HuH-7.5 (cell line): Measurements from ENCODE around the gene S1PR1.

Experiments used
- DNase-seq: peaks from one replicate; pipeline ENCODE4 v3.0.0; 2011; ENCODE audit warnings: low spot score

The S1PR1 gene

GRCh38 chr1:101245246-101245927 lies 8.6 kb downstream of the S1PR1 start:
- DNase-seq: no peak

DNA sequence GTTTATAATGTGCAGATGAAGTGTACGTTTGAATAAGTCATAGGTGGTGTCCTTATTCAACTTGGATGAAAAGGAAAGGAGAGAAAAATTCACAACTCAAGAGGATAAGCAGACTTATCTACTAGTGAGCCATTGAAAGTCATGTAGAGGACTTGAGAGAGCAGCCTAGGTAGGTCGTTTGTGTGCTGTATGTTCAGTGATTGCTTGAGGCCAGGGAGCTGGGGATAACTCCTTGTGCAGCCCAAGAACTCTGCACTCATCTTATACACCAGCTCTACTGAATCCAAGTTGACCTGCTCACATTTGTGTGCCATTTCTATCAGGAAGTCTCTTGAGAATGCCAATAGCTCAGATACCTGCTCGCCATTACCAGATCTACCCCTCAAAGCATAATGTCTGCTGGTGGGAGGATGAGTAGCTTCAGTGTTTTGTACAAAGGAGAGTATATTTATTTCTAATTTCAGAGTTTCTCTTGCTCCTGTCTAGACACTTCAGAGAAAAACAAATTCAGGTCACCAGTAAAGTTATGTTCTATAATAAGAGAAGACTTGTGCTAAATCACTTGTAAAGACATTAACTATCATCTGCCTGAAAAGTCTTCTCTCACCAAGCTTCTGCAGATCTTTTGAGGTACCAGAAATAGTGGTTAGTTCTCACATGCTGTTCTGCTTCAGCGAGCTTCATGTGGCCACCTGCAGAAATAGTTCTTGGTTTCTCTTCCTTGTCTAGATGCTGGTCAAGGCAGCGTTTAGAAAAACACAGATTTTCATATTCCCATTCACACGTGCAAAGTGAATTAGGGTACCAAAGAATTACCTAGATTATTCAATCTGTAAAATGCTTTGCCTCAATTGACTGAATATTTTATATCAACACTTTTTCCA lies 10.8 kb downstream of the S1PR1 start:
- DNase-seq: no peak

DNA sequence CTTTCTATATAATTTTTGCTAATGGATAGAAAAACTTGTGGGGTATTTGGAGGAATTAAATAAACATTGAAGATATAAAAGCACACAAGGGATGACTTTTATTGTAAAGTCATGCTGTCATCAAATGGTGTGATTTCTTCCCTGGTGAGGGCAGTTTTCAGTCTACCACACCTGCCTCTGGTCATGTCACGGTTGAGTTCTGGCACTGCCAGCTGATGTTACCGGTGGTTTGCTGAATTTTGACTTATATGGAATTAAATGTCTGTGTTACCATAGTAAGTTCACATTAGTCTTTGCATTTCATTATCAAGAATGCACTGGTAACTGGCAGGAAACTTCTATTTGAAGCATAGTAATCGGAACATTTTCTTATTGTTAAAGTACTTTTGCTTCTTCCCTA lies 13.4 kb downstream of the S1PR1 start:
- no peak for DNase-seq

- no peak for DNase-seq
These were observed 13.9 kb downstream of the S1PR1 start for GRCh38 chr1:101250656-101251272.

GRCh38 chr1:101251504-101251903 lies 14.7 kb downstream of the S1PR1 start:
- no peak for DNase-seq

- DNase-seq: no peak
These were observed 17.3 kb downstream of the S1PR1 start for GRCh38 chr1:101253976-101254674.

GRCh38 chr1:101257500-101258325 lies 20.9 kb downstream of the S1PR1 start:
- no peak for DNase-seq

- DNase-seq: no peak
These were observed 22.9 kb downstream of the S1PR1 start for GRCh38 chr1:101259744-101260148.

DNA sequence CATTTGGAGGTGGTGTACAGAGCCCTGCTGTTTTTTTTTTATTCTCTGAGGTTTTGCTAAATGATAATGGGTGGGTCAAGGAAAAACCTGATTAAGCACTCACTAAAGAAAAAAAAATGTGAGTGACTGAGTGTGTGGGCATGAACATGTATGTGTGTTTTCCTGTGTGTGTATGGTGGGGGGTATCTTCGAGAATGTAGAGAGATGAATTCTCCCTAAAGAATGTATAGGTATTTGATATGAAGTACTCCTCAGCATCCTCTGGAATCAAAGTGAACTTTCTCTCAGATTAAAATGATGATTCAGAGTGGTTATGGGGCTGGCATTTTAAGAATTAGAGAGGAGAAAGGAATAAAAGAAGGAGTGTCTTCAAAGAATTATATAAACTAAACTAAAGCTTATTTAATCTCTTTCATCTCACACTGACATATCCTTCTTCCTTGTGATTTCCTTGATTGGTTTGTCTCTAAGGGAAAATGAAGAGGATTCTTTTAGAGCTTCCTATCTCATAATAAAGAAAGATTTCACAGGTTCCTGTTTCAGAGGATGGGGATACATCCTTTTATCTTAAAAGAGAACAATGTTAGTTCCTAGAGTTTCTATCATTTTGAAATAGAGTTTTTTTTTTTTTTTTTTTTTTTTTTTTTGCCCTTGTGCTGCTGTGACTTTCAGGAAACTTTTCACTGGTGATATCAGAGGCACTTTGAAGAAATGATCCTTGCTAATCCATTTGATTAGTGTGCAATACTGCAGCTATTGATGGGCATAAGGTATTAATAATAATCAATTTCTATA lies 23.9 kb downstream of the S1PR1 start:
- no peak for DNase-seq

GRCh38 chr1:101261623-101262022 lies 24.8 kb downstream of the S1PR1 start:
- DNase-seq: no peak

DNA sequence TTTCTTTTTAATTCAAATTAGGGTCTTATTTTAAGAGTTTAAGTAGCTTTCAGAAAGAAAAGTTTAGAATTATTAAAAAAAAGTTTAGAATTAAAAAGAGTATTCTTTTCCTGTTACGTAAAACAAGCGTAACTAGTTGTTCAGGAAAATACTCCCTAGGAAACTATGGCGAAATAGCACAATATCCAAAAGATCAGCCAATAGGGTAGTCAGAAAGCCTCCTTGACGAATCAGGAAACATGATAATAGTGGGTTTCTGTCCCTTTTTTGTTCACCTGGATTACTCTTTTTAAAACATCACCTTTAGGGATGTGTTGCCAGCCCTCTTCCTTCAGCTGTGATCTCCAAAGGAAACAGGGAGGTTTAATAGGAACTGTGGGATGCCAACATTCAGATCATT lies 25.2 kb downstream of the S1PR1 start:
- DNase-seq: no peak

DNA sequence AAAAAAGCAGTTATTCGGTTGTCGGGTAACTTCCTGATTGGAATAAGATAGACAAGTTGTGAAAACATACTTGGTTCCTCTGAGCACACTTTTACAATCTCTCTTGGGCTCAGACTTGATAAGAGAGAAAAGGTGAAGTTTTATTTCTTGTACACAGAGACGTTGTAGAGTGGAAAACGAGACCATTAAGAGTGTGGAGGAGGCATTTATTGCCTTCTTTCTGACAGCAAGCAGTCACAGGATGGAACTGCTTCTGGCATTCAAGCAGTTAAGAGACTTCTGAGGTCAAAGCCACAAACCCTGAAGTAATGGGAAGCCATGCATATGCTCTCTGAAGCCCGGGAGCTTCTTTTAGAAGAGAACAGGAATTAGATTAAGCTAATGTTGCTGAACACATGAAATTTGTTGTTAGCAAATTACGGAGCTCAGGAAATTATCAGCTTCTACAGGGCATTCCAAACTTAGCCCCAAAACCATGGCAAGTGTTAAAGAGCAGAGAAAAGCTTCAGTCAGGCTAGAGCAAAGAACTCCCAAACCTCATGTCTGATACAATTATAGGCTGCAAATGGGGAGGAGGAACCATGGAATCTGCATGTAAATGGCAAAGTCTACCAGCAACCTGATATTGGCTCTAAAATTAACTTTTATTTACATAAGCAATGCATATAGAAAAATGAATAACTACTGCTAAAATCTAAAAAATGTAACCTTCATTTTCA lies 26.0 kb downstream of the S1PR1 start:
- DNase-seq: no peak

DNA sequence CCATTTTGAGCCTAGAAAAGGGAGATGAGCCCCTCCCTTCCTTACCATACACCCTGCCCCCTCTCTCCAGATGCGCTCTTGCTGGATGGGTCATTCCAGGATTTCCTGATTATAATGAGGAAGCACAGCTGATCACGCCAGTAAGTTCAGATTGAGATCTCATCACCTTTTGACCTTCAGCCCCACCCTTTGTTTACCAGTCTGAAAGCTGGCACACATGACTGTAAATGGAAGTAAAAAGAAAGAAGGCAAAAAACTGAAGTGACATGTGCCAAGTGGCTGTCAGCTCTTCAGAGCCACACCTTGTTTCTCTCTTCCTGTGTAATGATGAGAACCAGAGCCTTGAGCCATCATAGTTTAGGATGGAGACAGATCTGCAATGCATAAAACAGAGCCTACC lies 27.9 kb downstream of the S1PR1 start:
- DNase-seq: no peak

- DNase-seq: no peak
These were observed 28.9 kb downstream of the S1PR1 start for GRCh38 chr1:101265684-101266083.

DNA sequence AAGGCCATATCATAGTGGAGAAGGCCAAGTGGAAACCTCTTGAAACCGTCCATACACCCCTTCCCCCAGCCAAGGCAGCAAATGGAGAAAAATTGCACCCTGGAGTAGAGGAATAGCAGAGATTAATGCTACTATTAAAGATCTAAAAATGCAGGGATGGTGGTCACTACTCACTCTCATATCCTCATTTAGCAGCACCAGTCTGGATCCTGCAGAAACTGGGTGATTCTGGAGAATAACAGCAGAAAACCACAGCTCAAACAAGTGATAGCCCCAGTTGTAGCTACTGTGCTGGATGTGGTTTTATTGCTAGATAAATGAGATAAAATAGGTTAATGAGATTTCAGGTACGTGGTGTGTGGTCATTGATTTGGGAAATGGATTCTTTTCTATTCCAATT lies 30.3 kb downstream of the S1PR1 start:
- no peak for DNase-seq

DNA sequence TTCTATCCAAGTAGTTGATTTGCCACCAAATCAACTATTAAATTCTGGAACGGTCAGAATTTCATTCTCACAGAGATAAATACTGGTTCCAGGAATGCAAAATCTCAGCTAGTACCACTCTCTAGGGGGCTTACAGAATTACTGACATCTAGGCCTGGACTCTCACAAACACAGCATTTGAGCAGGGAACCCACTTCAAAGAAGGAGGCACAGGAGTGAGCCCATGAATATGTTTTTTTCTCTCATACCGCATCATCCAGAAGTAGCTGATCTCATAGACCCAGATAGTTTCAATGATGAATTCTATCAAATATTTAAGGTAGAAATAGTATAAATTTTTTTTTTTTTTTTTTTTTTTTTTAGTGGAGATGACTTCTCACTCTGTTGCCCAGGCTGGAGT lies 32.1 kb downstream of the S1PR1 start:
- no peak for DNase-seq

DNA sequence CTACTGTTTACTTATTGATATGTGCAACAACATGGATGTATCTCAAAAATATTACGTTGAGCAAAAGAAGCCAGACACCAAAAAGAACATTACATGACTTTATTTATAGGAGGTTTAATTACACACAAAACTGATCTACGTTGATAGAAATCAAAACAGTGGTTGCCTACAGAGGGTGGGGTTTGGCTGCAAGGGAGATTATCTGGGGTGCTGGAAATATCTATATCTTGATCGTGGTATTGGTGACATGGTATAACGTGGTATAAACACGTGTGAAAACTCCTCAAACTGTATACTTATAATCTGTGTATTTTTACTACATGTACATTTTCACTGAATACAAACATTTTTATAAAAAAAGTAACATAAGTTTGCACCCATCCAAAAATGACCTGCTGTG lies 38.9 kb downstream of the S1PR1 start:
- DNase-seq: no peak

GRCh38 chr1:101276818-101277217 lies 40.0 kb downstream of the S1PR1 start:
- DNase-seq: no peak

DNA sequence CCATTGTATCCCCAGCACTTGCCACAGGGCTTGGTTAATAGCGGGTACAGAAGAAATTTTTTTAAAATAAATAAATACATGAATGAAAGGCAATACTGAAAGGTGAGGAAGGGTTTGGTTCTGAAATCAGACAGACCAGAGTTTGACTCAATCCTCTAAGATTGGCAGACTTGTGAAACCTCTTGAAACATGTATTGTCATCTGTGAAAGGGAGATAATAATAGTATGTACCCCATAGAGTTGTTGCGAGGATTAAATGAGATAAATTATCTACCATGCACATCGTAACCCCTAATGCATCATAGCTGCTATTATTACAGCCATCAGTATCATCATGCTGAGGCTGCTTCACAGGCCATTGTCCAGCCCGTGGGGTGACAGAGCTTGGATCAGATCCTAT lies 41.4 kb downstream of the S1PR1 start:
- DNase-seq: no peak

DNA sequence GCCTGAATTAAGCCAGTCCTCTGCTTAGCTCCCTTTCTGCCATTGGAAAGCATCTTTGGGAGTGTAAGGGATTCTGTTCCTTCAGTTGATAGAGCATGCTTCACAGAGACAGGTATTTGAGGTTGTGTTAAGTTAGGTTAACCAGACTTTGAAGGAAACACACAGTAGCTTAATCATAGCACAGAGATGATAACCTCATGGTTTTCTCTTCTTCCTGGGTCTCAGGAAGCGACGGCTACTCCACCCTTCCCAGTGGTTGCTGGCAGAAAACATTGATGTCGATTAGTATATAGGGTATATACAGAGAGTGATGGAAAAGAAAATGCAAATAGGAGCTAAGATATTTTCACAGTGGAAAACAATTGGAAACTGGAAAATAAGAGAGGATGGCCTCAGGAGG lies 42.0 kb downstream of the S1PR1 start:
- no peak for DNase-seq
